Measurements from ENCODE around the gene NR2F6.
A peak's percentile ranks its signal among the peaks of the same experiment; 100 is the strongest.

The NR2F6 gene

DNA sequence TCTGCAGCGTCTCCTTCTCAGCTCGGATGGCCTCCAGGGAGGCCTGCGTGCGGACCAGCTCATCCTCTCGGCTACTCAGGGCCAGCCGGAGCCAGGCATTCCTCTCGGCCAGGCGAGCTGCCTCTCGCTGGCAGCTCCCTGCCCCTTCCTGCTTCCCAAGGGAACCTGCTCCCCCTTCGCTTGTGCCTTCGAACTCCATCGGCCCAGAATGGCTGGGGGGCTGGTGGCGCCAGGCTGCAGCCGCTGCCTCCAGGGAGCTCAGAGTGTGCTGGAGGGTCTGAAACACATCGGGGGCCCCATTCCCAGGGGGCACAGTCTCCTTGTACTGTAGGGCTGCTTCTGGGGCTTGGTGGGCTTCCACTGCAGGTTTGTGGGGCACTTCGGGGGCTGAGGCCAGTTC lies 16.8 kb upstream of the NR2F6 start:
- peaks cover 11% of the 10 kb centered on the region for H3K4me1 ChIP-seq (ENCODE audit: control insufficient read depth, low read depth, low read length)
- no peaks in the 10 kb centered on the region for H3K27me3 ChIP-seq (ENCODE audit: control insufficient read depth, insufficient read depth, low read length)
- H3K4me3 ChIP-seq (ENCODE audit: low read length), result no peak overlapping the region
- H3K9me3 ChIP-seq (ENCODE audit: control insufficient read depth, low read depth, low read length), result peaks cover 3% of the 10 kb centered on the region
- no peak overlapping the region for H3K9ac ChIP-seq (ENCODE audit: low read length)
- peaks cover 4% of the 10 kb centered on the region for H3K36me3 ChIP-seq (ENCODE audit: control insufficient read depth, low read depth, low read length)
- no peak overlapping the region for H3K27ac ChIP-seq (ENCODE audit: low read length)

GRCh38 chr19:17260842-17261325 lies 15.2 kb upstream of the NR2F6 start:
- H3K27ac ChIP-seq (ENCODE audit: low read length), result no peak overlapping the region
- H3K36me3 ChIP-seq (ENCODE audit: control insufficient read depth, low read depth, low read length), result peaks cover 4% of the 10 kb centered on the region
- H3K4me1 ChIP-seq (ENCODE audit: control insufficient read depth, low read depth, low read length), result peaks cover 11% of the 10 kb centered on the region
- no peak overlapping the region for H3K4me3 ChIP-seq (ENCODE audit: low read length)
- H3K9me3 ChIP-seq (ENCODE audit: control insufficient read depth, low read depth, low read length), result peaks cover 3% of the 10 kb centered on the region
- H3K9ac ChIP-seq (ENCODE audit: low read length), result peak overlapping the region; percentile 45
- H3K27me3 ChIP-seq (ENCODE audit: control insufficient read depth, insufficient read depth, low read length), result no peaks in the 10 kb centered on the region

GRCh38 chr19:17259934-17260333 lies 14.2 kb upstream of the NR2F6 start:
- Histone ChIP-seq H3K27ac (ENCODE audit: low read length) (no peak overlapping the region), H3K27me3 (ENCODE audit: control insufficient read depth, insufficient read depth, low read length) (no peaks in the 10 kb centered on the region), H3K36me3 (ENCODE audit: control insufficient read depth, low read depth, low read length) (peaks cover 4% of the 10 kb centered on the region), H3K4me1 (ENCODE audit: control insufficient read depth, low read depth, low read length) (peaks cover 9% of the 10 kb centered on the region), H3K9ac (ENCODE audit: low read length) (no peak overlapping the region), H3K4me3 (ENCODE audit: low read length) (no peak overlapping the region), H3K9me3 (ENCODE audit: control insufficient read depth, low read depth, low read length) (peaks cover 3% of the 10 kb centered on the region)

- no peak overlapping the region for H3K27ac ChIP-seq (ENCODE audit: low read length)
- no peak overlapping the region for H3K4me3 ChIP-seq (ENCODE audit: low read length)
- H3K9ac ChIP-seq (ENCODE audit: low read length), result no peak overlapping the region
- peaks cover 4% of the 10 kb centered on the region for H3K36me3 ChIP-seq (ENCODE audit: control insufficient read depth, low read depth, low read length)
- peaks cover 3% of the 10 kb centered on the region for H3K4me1 ChIP-seq (ENCODE audit: control insufficient read depth, low read depth, low read length)
- H3K27me3 ChIP-seq (ENCODE audit: control insufficient read depth, insufficient read depth, low read length), result no peaks in the 10 kb centered on the region
- H3K9me3 ChIP-seq (ENCODE audit: control insufficient read depth, low read depth, low read length), result peaks cover 3% of the 10 kb centered on the region
These were observed 13.5 kb upstream of the NR2F6 start for GRCh38 chr19:17259118-17259780.

DNA sequence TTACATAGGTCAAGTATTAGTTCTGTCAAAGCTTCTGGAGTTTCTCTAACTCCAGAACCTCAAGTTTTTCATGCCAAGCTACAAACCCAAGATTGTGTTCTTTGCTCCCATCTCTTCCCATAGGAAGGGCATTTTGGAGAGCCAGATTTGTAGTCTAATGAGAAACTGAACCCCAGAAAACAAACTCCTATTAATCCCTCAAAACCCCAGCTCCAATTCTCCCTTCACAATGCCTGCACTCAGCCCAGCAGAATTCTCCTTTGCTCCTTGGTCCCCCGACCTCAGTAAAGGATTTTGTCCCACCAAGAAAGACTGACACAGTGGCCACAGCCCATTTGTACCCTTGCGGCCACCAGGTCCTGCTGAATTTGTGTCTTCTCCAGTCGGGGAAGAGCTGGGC lies 10.4 kb upstream of the NR2F6 start:
- Histone ChIP-seq H3K9ac (ENCODE audit: low read length) (no peak overlapping the region), H3K9me3 (ENCODE audit: control insufficient read depth, low read depth, low read length) (peaks cover 3% of the 10 kb centered on the region), H3K4me1 (ENCODE audit: control insufficient read depth, low read depth, low read length) (no peaks in the 10 kb centered on the region), H3K36me3 (ENCODE audit: control insufficient read depth, low read depth, low read length) (peaks cover 4% of the 10 kb centered on the region), H3K27ac (ENCODE audit: low read length) (no peak overlapping the region), H3K4me3 (ENCODE audit: low read length) (no peak overlapping the region), H3K27me3 (ENCODE audit: control insufficient read depth, insufficient read depth, low read length) (no peaks in the 10 kb centered on the region)

DNA sequence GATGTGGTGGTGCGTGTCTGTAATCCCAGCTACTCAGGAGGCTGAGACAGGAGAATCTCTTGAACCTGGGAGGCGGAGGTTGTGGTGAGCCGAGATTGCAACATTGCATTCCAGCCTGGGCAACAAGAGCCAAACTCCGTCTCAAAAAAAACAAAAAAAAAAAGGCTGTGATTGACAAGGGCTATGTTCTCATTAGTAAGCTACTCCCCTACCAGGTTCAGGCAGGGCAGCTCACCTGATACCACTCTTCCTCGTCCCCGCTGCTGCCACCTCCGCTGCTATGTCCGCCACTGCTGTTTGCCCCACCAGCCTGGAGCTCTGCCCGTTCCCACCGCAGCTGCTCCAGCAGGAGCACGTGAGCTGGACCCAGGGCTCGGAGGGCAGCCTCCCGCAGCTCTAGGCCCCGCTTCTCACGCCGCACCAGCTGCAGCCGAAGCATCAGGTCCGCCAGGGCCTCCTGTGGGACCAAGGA lies 9.5 kb upstream of the NR2F6 start:
- Histone ChIP-seq H3K9me3 (ENCODE audit: control insufficient read depth, low read depth, low read length) (peaks cover 3% of the 10 kb centered on the region), H3K4me1 (ENCODE audit: control insufficient read depth, low read depth, low read length) (no peaks in the 10 kb centered on the region), H3K9ac (ENCODE audit: low read length) (no peak overlapping the region), H3K27me3 (ENCODE audit: control insufficient read depth, insufficient read depth, low read length) (no peaks in the 10 kb centered on the region), H3K36me3 (ENCODE audit: control insufficient read depth, low read depth, low read length) (peaks cover 4% of the 10 kb centered on the region), H3K4me3 (ENCODE audit: low read length) (no peak overlapping the region), H3K27ac (ENCODE audit: low read length) (no peak overlapping the region)

DNA sequence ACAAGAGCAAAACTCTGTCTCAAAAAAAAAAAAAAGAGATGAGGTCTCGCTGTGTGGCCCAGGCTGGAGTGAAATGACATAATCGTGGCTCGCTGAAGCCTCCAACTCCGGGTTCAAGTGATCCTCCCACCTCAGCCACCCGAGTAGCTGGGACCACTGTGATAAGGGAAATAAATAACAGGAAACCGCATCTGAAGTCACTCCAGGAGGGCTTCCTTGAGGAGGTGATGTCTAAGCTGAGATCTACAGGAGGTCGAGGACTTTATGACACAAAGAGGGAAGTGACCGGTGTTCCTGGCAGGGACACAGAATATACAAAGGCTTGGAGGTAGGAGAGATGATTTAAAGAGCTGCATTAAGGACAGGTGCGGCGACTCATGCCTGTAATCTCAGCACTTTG lies 8.9 kb upstream of the NR2F6 start:
- no peak overlapping the region for H3K27ac ChIP-seq (ENCODE audit: low read length)
- no peak overlapping the region for H3K4me3 ChIP-seq (ENCODE audit: low read length)
- no peaks in the 10 kb centered on the region for H3K4me1 ChIP-seq (ENCODE audit: control insufficient read depth, low read depth, low read length)
- peaks cover 4% of the 10 kb centered on the region for H3K36me3 ChIP-seq (ENCODE audit: control insufficient read depth, low read depth, low read length)
- H3K27me3 ChIP-seq (ENCODE audit: control insufficient read depth, insufficient read depth, low read length), result no peaks in the 10 kb centered on the region
- peaks cover 2% of the 10 kb centered on the region for H3K9me3 ChIP-seq (ENCODE audit: control insufficient read depth, low read depth, low read length)
- no peak overlapping the region for H3K9ac ChIP-seq (ENCODE audit: low read length)

DNA sequence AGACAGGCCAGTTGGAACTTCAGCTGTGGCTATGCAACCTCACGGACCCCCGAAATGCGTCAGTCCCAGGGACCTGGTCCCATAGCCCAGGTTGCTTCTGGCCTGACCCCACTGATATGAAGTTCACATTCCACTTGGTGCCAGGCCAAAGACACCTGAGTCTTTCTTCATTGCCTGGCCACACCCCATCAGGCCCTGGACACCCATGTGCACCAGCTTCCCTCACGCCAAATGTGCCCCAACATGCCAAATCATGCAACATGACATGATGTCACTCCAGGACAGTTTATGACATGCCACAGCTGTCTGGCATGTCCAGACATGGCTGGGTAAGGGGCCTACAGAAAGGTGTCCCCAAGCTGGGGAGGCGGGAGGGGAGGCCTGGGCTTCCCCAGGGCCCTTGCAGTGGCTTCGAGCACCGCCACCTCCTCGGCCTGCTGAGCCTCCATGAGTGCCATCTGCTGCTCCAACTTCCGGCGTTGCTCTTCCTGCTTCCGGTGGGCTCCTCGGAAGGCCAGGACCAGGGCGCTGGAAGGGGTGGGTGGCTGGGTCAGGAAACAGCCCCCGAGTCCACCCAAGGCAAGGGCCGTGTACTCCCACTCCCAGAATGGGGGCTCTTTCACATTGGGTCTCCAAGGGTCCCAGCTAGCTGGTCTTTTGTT lies 4.3 kb upstream of the NR2F6 start:
- Histone ChIP-seq H3K27me3 (ENCODE audit: control insufficient read depth, insufficient read depth, low read length) (no peaks in the 10 kb centered on the region), H3K4me1 (ENCODE audit: control insufficient read depth, low read depth, low read length) (peaks cover 24% of the 10 kb centered on the region), H3K9me3 (ENCODE audit: control insufficient read depth, low read depth, low read length) (no peaks in the 10 kb centered on the region), H3K9ac (ENCODE audit: low read length) (no peak overlapping the region), H3K36me3 (ENCODE audit: control insufficient read depth, low read depth, low read length) (no peaks in the 10 kb centered on the region), H3K4me3 (ENCODE audit: low read length) (no peak overlapping the region), H3K27ac (ENCODE audit: low read length) (no peak overlapping the region)

GRCh38 chr19:17248011-17248776 lies 2.5 kb upstream of the NR2F6 start:
- peaks cover 24% of the 10 kb centered on the region for H3K4me1 ChIP-seq (ENCODE audit: control insufficient read depth, low read depth, low read length)
- H3K4me3 ChIP-seq (ENCODE audit: low read length), result peak overlapping the region; percentile 13
- no peaks in the 10 kb centered on the region for H3K36me3 ChIP-seq (ENCODE audit: control insufficient read depth, low read depth, low read length)
- H3K9me3 ChIP-seq (ENCODE audit: control insufficient read depth, low read depth, low read length), result no peaks in the 10 kb centered on the region
- H3K27ac ChIP-seq (ENCODE audit: low read length), result peak overlapping the region; percentile 24
- peak overlapping the region; percentile 29 for H3K9ac ChIP-seq (ENCODE audit: low read length)
- H3K27me3 ChIP-seq (ENCODE audit: control insufficient read depth, insufficient read depth, low read length), result no peaks in the 10 kb centered on the region

GRCh38 chr19:17246681-17247425 lies 1.1 kb upstream of the NR2F6 start:
- Histone ChIP-seq H3K27me3 (ENCODE audit: control insufficient read depth, insufficient read depth, low read length) (no peaks in the 10 kb centered on the region), H3K27ac (ENCODE audit: low read length) (no peak overlapping the region), H3K4me3 (ENCODE audit: low read length) (peak overlapping the region; percentile 60), H3K9ac (ENCODE audit: low read length) (peak overlapping the region; percentile 62), H3K36me3 (ENCODE audit: control insufficient read depth, low read depth, low read length) (no peaks in the 10 kb centered on the region), H3K4me1 (ENCODE audit: control insufficient read depth, low read depth, low read length) (peaks cover 24% of the 10 kb centered on the region), H3K9me3 (ENCODE audit: control insufficient read depth, low read depth, low read length) (no peaks in the 10 kb centered on the region)

Measured in iPS-18a (cell line).